Activated CD4-positive, alpha-beta T cell treated with anti-CD3 and anti-CD28 coated beads for 4 hours (primary cell): ENCODE measurements around the gene MRPL36.
"Not testable (repeated sequence)": the region's sequence is repeated elsewhere in the genome, so short reads cannot be mapped to it uniquely, and the experiment has no call there.

Source experiments
- DNase-seq, 2 donors: peaks; one replicate each; pipeline ENCODE4 v3.0.0-alpha.2; 2020

Gene MRPL36

GRCh38 chr5:1814183-1815020 is 14.8 kb upstream of the MRPL36 start:
- DNase-seq = no peak

- DNase-seq = no peak
These were observed 11.0 kb upstream of the MRPL36 start for GRCh38 chr5:1810581-1811101.

- DNase-seq = no peak
These were observed 9.9 kb upstream of the MRPL36 start for GRCh38 chr5:1809416-1810035.

GRCh38 chr5:1808439-1808838 is 8.8 kb upstream of the MRPL36 start:
- no peak for DNase-seq

GRCh38 chr5:1807451-1808185 is 8.0 kb upstream of the MRPL36 start:
- DNase-seq = no peak

- DNase-seq = no peak
These were observed 7.3 kb upstream of the MRPL36 start for GRCh38 chr5:1806974-1807373.

GRCh38 chr5:1806199-1806598 is 6.6 kb upstream of the MRPL36 start:
- no peak for DNase-seq

- DNase-seq = no peak
These were observed 6.1 kb upstream of the MRPL36 start for GRCh38 chr5:1805736-1806135.

- DNase-seq = no peak
These were observed 5.7 kb upstream of the MRPL36 start for GRCh38 chr5:1805326-1805725.

- DNase-seq = no peak
These were observed 4.5 kb upstream of the MRPL36 start for GRCh38 chr5:1804001-1804690.

- DNase-seq = no peak
These were observed 3.6 kb upstream of the MRPL36 start for GRCh38 chr5:1803192-1803591.

- no peak for DNase-seq
These were observed 2.3 kb upstream of the MRPL36 start for GRCh38 chr5:1801967-1802295.

- DNase-seq = peak; percentile 78 to 79
These were observed 1.8 kb upstream of the MRPL36 start, which contains the start of gene NDUFS6 for GRCh38 chr5:1801222-1801966. NDUFS6 (plus strand) TSS chr5:1801407; CDS start chr5:1801418, 11 bp downstream.

- DNase-seq = peak in 1 of 2 donors; percentile 12
These were observed 1.0 kb upstream of the MRPL36 start for GRCh38 chr5:1800472-1801221.

- DNase-seq = peak in 1 of 2 donors; percentile 25
These were observed 481 bp downstream of the MRPL36 start for GRCh38 chr5:1799110-1799601.

- not testable (repeated sequence) for DNase-seq
These were observed 1.0 kb downstream of the MRPL36 start for GRCh38 chr5:1798589-1798988.

GRCh38 chr5:1797855-1798254 is 1.8 kb downstream of the MRPL36 start:
- no peak for DNase-seq

GRCh38 chr5:1797103-1797800 is 2.4 kb downstream of the MRPL36 start:
- no peak for DNase-seq

- DNase-seq = no peak
These were observed 3.1 kb downstream of the MRPL36 start for GRCh38 chr5:1796371-1797102.

- no peak for DNase-seq
These were observed 3.7 kb downstream of the MRPL36 start for GRCh38 chr5:1795931-1796330.
